Liver (tissue), 9 donors: ENCODE data around the gene OPN1LW. TPM values are rescaled to one million over a fixed set of nuclear protein-coding genes. Genes with fewer than 3 reads are reported as not detected.
"Not testable (repeated sequence)": the region's sequence is repeated elsewhere in the genome, so short reads cannot be mapped to it uniquely, and the experiment has no call there.

ENCODE experiments used
- DNase-seq: peaks from one replicate; pipeline ENCODE4 v3.0.0-alpha.2; 2017; ENCODE audit warnings: low spot score
- H3K27ac ChIP-seq, 2 donors: one replicate each; pipeline ENCODE4 v1.7.0; 2013; ENCODE audit warnings: inconsistent platforms in 2 of 2, low read length in 2 of 2, control low read depth in 1 of 2, low read depth in 1 of 2, mild to moderate bottlenecking in 1 of 2
- H3K27me3 ChIP-seq, 4 donors: one replicate each; pipeline versions ENCODE4 v1.6.1 to v1.7.0; 2013; ENCODE audit warnings: low read length in 3 of 4, inconsistent platforms in 1 of 4, mild to moderate bottlenecking in 1 of 4, moderate library complexity in 1 of 4; ENCODE audit not compliant: control insufficient read depth in 4 of 4, insufficient read depth in 4 of 4
- H3K36me3 ChIP-seq, 4 donors: one replicate each; pipeline versions ENCODE4 v1.6.1 to v1.7.0; 2013; ENCODE audit warnings: low read length in 3 of 4, mild to moderate bottlenecking in 3 of 4, low read depth in 1 of 4, moderate library complexity in 1 of 4; ENCODE audit not compliant: control insufficient read depth in 4 of 4, insufficient read depth in 3 of 4
- H3K4me1 ChIP-seq, 4 donors: one replicate each; pipeline versions ENCODE4 v1.6.1 to v1.7.0; 2013; ENCODE audit warnings: low read length in 3 of 4, mild to moderate bottlenecking in 3 of 4, moderate library complexity in 1 of 4; ENCODE audit not compliant: control insufficient read depth in 4 of 4, insufficient read depth in 4 of 4
- H3K4me3 ChIP-seq, 3 donors: one replicate each; pipeline versions ENCODE4 v1.6.1 to v1.7.0; 2013; ENCODE audit warnings: low read length in 3 of 3, control low read depth in 1 of 3, low read depth in 1 of 3, mild to moderate bottlenecking in 1 of 3
- H3K9ac ChIP-seq, 2 donors: one replicate each; pipeline ENCODE4 v1.7.0; 2013; ENCODE audit warnings: low read length in 2 of 2, mild to moderate bottlenecking in 2 of 2, moderate library complexity in 2 of 2, control low read depth in 1 of 2, low read depth in 1 of 2
- H3K9me3 ChIP-seq, 4 donors: one replicate each; pipeline versions ENCODE4 v1.6.1 to v1.7.0; 2013; ENCODE audit warnings: low read length in 3 of 4; ENCODE audit not compliant: control insufficient read depth in 4 of 4
- ATF3 ChIP-seq: IDR thresholded peaks from 2 replicates; pipeline ENCODE4 v1.6.1; 2016; ENCODE audit warnings: antibody characterized with exemption
- EGR1 ChIP-seq, 2 donors: IDR thresholded peaks; 2 replicates each; pipeline ENCODE4 v1.6.1; 2016 to 2018; ENCODE audit warnings: antibody characterized with exemption in 2 of 2, low read depth in 2 of 2
- FOXA1 ChIP-seq: IDR thresholded peaks from 2 replicates; pipeline ENCODE4 v1.6.1; 2016; ENCODE audit warnings: antibody characterized with exemption
- FOXA2 ChIP-seq: IDR thresholded peaks from 2 replicates; pipeline ENCODE4 v1.6.1; 2016; ENCODE audit warnings: antibody characterized with exemption
- GABPA ChIP-seq, 2 donors: IDR thresholded peaks in 1 of 2; conservative IDR thresholded peaks in 1 of 2; 2 replicates each; pipeline ENCODE4 v1.6.1; 2016; ENCODE audit warnings: antibody characterized with exemption in 2 of 2, mild to moderate bottlenecking in 1 of 2, moderate library complexity in 1 of 2
- HNF4A ChIP-seq, 2 donors: conservative IDR thresholded peaks; 2 replicates each; pipeline ENCODE4 v1.6.1; 2016; ENCODE audit warnings: antibody characterized with exemption in 2 of 2, mild to moderate bottlenecking in 2 of 2
- HNF4G ChIP-seq: IDR thresholded peaks from 2 replicates; pipeline ENCODE4 v1.6.1; 2016; ENCODE audit warnings: antibody characterized with exemption
- JUND ChIP-seq, 2 donors: IDR thresholded peaks; 2 replicates each; pipeline ENCODE4 v1.6.1; 2016; ENCODE audit warnings: antibody characterized with exemption in 2 of 2
- MAX ChIP-seq: IDR thresholded peaks from 2 replicates; pipeline ENCODE4 v1.6.1; 2016; ENCODE audit warnings: antibody characterized with exemption
- NR2F2 ChIP-seq: IDR thresholded peaks from 2 replicates; pipeline ENCODE4 v1.6.1; 2016; ENCODE audit warnings: antibody characterized with exemption
- RAD21 ChIP-seq, 2 donors: IDR thresholded peaks; 2 replicates each; pipeline ENCODE4 v1.6.1; 2016; ENCODE audit warnings: antibody characterized with exemption in 2 of 2, mild to moderate bottlenecking in 2 of 2
- RXRA ChIP-seq, 2 donors: IDR thresholded peaks; 2 replicates each; pipeline ENCODE4 v1.6.1; 2017 to 2018; ENCODE audit warnings: antibody characterized with exemption in 2 of 2, mild to moderate bottlenecking in 1 of 2
- SP1 ChIP-seq: IDR thresholded peaks from 2 replicates; pipeline ENCODE4 v1.6.1; 2018; ENCODE audit warnings: antibody characterized with exemption, mild to moderate bottlenecking
- TAF1 ChIP-seq: conservative IDR thresholded peaks from 2 replicates; pipeline ENCODE4 v1.6.1; 2016; ENCODE audit warnings: antibody characterized with exemption, mild to moderate bottlenecking
- YY1 ChIP-seq: IDR thresholded peaks from 2 replicates; pipeline ENCODE4 v1.6.1; 2016; ENCODE audit warnings: antibody characterized with exemption, mild to moderate bottlenecking
- ZBTB33 ChIP-seq: IDR thresholded peaks from 2 replicates; pipeline ENCODE4 v1.6.1; 2016; ENCODE audit warnings: antibody characterized with exemption
- WGBS: extraction: QIAGEN DNeasy Blood & Tissue Kit; methylation state at CpG from one replicate; pipeline ENCODE4 v1.1.7; 2013; 5-methylcytosine and 5-hydroxymethylcytosine counted together
- polyA plus RNA-seq, 2 donors: library from polyadenylated mRNA; stranded (reverse) in 1 of 2; unstranded in 1 of 2; fragments of 200-250 nt in 1 of 2; fragments of >200 nt in 1 of 2; fragmentation: Nextera tagmentation in 1 of 2; extraction: Ambion mirVana in 1 of 2; gene quantifications; one replicate each; pipeline versions ENCODE4 v1.2.1 to v1.2.3, GENCODE V29; 2013 to 2015
- total RNA-seq, 2 donors: library from RNA; depleted of rRNA; stranded (reverse); fragments of >200 nt; gene quantifications; one replicate each; pipeline ENCODE4 v1.2.3, GENCODE V29; 2014
- TF ChIP-seq, protein P1 (sequence below): IDR thresholded peaks from 2 replicates; pipeline ENCODE4 v1.6.1; 2016; ENCODE audit warnings: antibody characterized with exemption, mild to moderate bottlenecking
- TF ChIP-seq, protein P2 (sequence below): fragments of 150-350 bp; IDR thresholded peaks from 2 replicates; pipeline ENCODE4 v1.5.1; 2017; ENCODE audit warnings: improper control_type of control experiment, low read depth, low read length; ENCODE audit not compliant: missing input control
- donor health status: healthy.
- donor health status: healthy.
- donor health status: healthy.
- donor health status: healthy.
- donor health status: healthy.

OPN1LW gene
- total and polyA plus RNA-seq, 4 donors: not detected

GRCh38 chrX:154142386-154142785 is 1.7 kb upstream of the OPN1LW start:
- DNase-seq: no peak
- Histone ChIP-seq H3K27me3 (no peaks in the 10 kb centered on the region), H3K36me3 (no peaks in the 10 kb centered on the region), H3K4me1 (no peaks in the 10 kb centered on the region), H3K9ac (no peak overlapping the region), H3K9me3 (no peaks in the 10 kb centered on the region), H3K4me3 (no peak overlapping the region), H3K27ac (no peak overlapping the region)
- TF ChIP-seq RXRA (IDR thresholded peaks at IDR 0.05): no peak
- no peak for TF ChIP-seq FOXA2
- no peak for TF ChIP-seq HNF4G
- no peak for TF ChIP-seq MAX
- no peak for TF ChIP-seq HNF4A (conservative IDR thresholded peaks at IDR 0.05)
- 95% methylated on average over 8 of the region's 8 CpGs for WGBS

DNA sequence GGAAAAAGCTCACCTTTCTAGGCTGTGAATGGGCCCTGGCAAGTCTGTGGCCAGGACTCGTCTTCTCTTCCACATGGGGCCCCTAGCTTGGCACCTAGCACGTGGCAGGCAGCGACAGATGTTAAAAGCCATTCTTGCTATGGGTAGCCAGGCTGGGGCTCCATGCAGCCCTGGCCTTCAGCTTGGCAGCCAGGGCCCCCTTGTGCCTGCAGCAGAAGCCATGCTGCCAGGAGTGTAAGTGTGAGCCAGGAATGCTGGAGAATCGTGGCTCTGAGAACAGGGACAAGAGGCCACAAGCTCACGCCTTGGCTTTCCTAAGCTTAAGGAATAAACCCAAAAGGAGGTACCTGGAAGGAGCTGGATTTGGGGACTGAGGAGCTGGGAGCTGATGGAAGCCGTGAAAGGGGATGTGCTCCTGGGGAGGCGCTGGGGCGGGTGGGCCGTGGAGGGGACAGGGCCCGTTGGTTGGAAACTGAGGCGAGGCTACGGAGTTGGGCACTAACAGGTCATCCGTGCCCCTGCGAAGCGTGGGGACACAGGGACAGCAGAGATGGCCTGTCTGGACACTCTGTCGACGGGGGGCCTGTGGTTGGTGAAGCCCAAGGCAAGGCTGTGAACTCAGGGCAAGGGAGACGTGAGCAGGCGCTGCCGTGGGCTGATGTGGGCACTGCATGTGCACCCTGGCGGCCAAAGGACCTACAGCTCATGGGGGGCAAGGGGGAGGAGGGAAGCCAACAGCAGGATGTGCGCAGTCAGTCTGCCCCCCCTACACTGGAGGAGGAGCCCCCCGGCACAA is 895 bp upstream of the OPN1LW start:
- no peak overlapping the region for H3K27ac ChIP-seq
- no peaks in the 10 kb centered on the region for H3K4me1 ChIP-seq
- TF ChIP-seq FOXA1 (no peak), ZBTB33 (no peak), GABPA (IDR thresholded peaks at IDR 0.05 in 1 of 2, conservative IDR thresholded peaks at IDR 0.05 in 1 of 2) (no peak), EGR1 (IDR thresholded peaks at IDR 0.05; ENCODE audit: low read depth in 2 of 2) (no peak), YY1 (no peak), FOXA2 (no peak), JUND (IDR thresholded peaks at IDR 0.05) (no peak), RXRA (IDR thresholded peaks at IDR 0.05) (no peak), TAF1 (no peak), RAD21 (IDR thresholded peaks at IDR 0.05) (no peak), SP1 (no peak), ATF3 (no peak), NR2F2 (no peak), MAX (no peak)
- TF ChIP-seq, protein P1, sequence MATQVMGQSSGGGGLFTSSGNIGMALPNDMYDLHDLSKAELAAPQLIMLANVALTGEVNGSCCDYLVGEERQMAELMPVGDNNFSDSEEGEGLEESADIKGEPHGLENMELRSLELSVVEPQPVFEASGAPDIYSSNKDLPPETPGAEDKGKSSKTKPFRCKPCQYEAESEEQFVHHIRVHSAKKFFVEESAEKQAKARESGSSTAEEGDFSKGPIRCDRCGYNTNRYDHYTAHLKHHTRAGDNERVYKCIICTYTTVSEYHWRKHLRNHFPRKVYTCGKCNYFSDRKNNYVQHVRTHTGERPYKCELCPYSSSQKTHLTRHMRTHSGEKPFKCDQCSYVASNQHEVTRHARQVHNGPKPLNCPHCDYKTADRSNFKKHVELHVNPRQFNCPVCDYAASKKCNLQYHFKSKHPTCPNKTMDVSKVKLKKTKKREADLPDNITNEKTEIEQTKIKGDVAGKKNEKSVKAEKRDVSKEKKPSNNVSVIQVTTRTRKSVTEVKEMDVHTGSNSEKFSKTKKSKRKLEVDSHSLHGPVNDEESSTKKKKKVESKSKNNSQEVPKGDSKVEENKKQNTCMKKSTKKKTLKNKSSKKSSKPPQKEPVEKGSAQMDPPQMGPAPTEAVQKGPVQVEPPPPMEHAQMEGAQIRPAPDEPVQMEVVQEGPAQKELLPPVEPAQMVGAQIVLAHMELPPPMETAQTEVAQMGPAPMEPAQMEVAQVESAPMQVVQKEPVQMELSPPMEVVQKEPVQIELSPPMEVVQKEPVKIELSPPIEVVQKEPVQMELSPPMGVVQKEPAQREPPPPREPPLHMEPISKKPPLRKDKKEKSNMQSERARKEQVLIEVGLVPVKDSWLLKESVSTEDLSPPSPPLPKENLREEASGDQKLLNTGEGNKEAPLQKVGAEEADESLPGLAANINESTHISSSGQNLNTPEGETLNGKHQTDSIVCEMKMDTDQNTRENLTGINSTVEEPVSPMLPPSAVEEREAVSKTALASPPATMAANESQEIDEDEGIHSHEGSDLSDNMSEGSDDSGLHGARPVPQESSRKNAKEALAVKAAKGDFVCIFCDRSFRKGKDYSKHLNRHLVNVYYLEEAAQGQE: no peak
- TF ChIP-seq, protein P2, sequence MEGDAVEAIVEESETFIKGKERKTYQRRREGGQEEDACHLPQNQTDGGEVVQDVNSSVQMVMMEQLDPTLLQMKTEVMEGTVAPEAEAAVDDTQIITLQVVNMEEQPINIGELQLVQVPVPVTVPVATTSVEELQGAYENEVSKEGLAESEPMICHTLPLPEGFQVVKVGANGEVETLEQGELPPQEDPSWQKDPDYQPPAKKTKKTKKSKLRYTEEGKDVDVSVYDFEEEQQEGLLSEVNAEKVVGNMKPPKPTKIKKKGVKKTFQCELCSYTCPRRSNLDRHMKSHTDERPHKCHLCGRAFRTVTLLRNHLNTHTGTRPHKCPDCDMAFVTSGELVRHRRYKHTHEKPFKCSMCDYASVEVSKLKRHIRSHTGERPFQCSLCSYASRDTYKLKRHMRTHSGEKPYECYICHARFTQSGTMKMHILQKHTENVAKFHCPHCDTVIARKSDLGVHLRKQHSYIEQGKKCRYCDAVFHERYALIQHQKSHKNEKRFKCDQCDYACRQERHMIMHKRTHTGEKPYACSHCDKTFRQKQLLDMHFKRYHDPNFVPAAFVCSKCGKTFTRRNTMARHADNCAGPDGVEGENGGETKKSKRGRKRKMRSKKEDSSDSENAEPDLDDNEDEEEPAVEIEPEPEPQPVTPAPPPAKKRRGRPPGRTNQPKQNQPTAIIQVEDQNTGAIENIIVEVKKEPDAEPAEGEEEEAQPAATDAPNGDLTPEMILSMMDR: no peak
- no peak overlapping the region for H3K9ac ChIP-seq
- H3K4me3 ChIP-seq: no peak overlapping the region
- no peaks in the 10 kb centered on the region for H3K36me3 ChIP-seq
- no peak for DNase-seq
- WGBS: 94% methylated on average over 23 of the region's 23 CpGs
- H3K9me3 ChIP-seq: no peaks in the 10 kb centered on the region
- no peaks in the 10 kb centered on the region for H3K27me3 ChIP-seq

DNA sequence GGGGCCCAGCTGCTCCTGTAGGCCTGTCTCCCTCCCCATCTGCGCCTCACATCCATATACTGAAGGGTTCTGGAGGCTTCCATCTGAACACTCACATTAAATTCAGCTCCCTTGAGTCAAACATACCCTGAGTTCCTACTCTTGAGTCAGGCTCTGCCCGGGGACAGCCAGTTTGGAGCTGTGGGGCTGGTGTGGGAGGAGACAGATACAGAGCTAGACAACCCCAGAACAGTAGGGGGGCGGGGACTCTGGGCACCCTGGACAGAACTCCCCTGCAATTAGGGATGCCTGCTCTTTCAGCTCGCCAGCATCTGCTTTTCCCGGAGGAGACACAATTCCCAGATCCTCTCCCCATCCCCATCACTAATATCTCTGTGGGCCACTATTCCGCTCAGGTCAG is 7.0 kb downstream of the OPN1LW start:
- not testable (repeated sequence) for H3K27me3 ChIP-seq, H3K36me3 ChIP-seq, DNase-seq, H3K27ac ChIP-seq, H3K9me3 ChIP-seq, H3K4me1 ChIP-seq, H3K4me3 ChIP-seq, H3K9ac ChIP-seq
- WGBS: 100% methylated on average over 1 of the region's 6 CpGs
